Measurements from ENCODE around the gene KRTAP12-1.

Gene KRTAP12-1

DNA sequence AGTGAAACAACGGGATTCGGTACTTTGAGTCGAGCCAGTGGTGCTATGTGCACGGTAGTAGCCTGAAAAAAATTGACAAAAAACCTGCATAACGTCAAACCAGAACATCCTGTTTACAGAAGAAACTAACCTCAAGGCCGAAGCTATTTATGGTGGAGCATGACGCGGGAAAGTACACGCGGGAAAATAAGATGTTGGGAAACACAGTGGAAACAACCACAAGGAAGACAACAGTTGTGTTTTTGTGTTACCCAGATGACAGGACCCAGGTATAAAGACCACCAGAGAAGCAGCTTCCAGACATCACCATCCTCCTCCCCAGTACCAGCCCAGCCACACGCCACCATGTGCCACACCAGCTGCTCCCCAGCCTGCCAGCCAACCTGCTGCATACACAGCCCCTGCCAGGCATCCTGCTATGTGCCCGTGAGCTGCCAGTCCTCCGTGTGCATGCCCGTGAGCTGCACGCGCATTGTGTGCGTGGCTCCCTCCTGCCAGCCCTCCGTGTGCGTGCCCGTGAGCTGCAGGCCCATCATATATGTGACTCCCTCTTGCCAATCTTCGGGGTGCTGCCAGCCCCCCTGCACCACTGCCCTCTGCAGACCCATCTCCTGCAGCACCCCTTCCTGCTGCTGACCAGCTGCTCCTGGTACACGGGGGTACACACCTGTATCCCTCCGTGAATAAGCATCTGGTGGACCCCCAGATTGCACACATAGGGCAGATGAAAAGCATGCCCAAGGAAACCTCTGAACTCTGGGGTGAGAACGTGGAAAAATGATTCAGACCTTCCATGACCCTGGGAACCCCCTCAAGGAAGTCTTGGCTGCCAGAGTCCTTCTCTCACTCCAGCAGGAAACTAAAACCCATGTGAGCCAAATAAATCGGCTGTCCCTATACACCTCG lies 24.1 kb downstream of the KRTAP12-1 start, which contains the start of gene KRTAP12-3:
TSS of gene KRTAP12-3 (plus strand) at position 298 of the 906 bp plus-strand sequence. CDS start at position 346, 48 bp downstream.
- no peaks in the 10 kb centered on the region for H4K20me1 ChIP-seq (ENCODE audit: insufficient read depth, low read length)
- 0 out of 2 replicates have a peak, but pooled peaks cover 2% of the 10 kb centered on the region for H3K9me3 ChIP-seq (ENCODE audit: low read length)
- H3K79me2 ChIP-seq (ENCODE audit: insufficient read depth, low read length), result no peaks in the 10 kb centered on the region
- H3K27me3 ChIP-seq (ENCODE audit: insufficient read depth, low read length), result peaks cover 12% of the 10 kb centered on the region; the same call in 1 of the 2 replicates
- H3K4me2 ChIP-seq (ENCODE audit: low read length), result no peak within 1 kb of the TSS
- H3K36me3 ChIP-seq (ENCODE audit: insufficient read depth, low read length), result no peaks in the 10 kb centered on the region; the same call in 1 of the 2 replicates
- no peaks in the 10 kb centered on the region for H3F3A ChIP-seq (ENCODE audit: insufficient read depth, low read length)
- TF ChIP-seq EZH2 (IDR thresholded peaks at IDR 0.05; ENCODE audit: borderline replicate concordance, low read length), result no peak
- TF ChIP-seq, protein P1, sequence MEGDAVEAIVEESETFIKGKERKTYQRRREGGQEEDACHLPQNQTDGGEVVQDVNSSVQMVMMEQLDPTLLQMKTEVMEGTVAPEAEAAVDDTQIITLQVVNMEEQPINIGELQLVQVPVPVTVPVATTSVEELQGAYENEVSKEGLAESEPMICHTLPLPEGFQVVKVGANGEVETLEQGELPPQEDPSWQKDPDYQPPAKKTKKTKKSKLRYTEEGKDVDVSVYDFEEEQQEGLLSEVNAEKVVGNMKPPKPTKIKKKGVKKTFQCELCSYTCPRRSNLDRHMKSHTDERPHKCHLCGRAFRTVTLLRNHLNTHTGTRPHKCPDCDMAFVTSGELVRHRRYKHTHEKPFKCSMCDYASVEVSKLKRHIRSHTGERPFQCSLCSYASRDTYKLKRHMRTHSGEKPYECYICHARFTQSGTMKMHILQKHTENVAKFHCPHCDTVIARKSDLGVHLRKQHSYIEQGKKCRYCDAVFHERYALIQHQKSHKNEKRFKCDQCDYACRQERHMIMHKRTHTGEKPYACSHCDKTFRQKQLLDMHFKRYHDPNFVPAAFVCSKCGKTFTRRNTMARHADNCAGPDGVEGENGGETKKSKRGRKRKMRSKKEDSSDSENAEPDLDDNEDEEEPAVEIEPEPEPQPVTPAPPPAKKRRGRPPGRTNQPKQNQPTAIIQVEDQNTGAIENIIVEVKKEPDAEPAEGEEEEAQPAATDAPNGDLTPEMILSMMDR (IDR thresholded peaks at IDR 0.05; ENCODE audit: low read length), result no peak
- H3K9ac ChIP-seq (ENCODE audit: low read length), result no peak within 1 kb of the TSS
- H3K27ac ChIP-seq (ENCODE audit: low read depth, low read length, poor library complexity, severe bottlenecking), result no peak within 1 kb of the TSS
- H3K4me1 ChIP-seq (ENCODE audit: insufficient read depth, low read length, severe bottlenecking), result no peaks in the 10 kb centered on the region
- H2AFZ ChIP-seq (ENCODE audit: low read length), result no peak within 1 kb of the TSS
- no peaks in the 10 kb centered on the region for H3K9me2 ChIP-seq (ENCODE audit: low read depth, low read length)
- H3K4me3 ChIP-seq (ENCODE audit: low read depth, low read length, poor library complexity, severe bottlenecking), result no peak within 1 kb of the TSS

DNA sequence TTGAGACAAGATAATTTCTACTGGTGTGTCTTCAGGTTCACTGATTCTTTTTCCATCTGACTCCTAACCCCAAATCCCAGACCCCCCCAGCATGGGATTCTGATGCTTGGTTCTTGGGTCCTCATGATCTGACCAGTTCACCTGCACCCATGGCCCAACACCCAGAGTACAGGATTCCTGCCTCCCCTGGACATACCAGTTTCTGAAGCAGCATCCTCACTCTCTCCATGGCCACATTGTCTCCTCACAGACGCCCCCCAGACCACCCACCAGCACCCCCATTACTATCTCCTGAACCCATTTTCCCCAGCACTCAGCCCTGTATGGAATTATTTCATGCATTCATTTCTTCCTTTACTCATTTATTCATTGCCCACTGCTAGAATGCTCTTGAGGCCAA lies 25.1 kb downstream of the KRTAP12-1 start:
- H3K9me2 ChIP-seq (ENCODE audit: low read depth, low read length), result no peaks in the 10 kb centered on the region
- H3F3A ChIP-seq (ENCODE audit: insufficient read depth, low read length), result no peaks in the 10 kb centered on the region
- no peaks in the 10 kb centered on the region for H3K4me1 ChIP-seq (ENCODE audit: insufficient read depth, low read length, severe bottlenecking)
- TF ChIP-seq EZH2 (IDR thresholded peaks at IDR 0.05; ENCODE audit: borderline replicate concordance, low read length), result no peak
- TF ChIP-seq, protein P1 (IDR thresholded peaks at IDR 0.05; ENCODE audit: low read length), result no peak
- no peaks in the 10 kb centered on the region for H3K79me2 ChIP-seq (ENCODE audit: insufficient read depth, low read length)
- no peak overlapping the region for H2AFZ ChIP-seq (ENCODE audit: low read length)
- no peak overlapping the region for H3K4me2 ChIP-seq (ENCODE audit: low read length)
- 0 out of 2 replicates have a peak, but pooled peaks cover 2% of the 10 kb centered on the region for H3K9me3 ChIP-seq (ENCODE audit: low read length)
- H3K27ac ChIP-seq (ENCODE audit: low read depth, low read length, poor library complexity, severe bottlenecking), result no peak overlapping the region
- peaks cover 12% of the 10 kb centered on the region; the same call in 1 of the 2 replicates for H3K27me3 ChIP-seq (ENCODE audit: insufficient read depth, low read length)
- no peaks in the 10 kb centered on the region for H4K20me1 ChIP-seq (ENCODE audit: insufficient read depth, low read length)
- H3K9ac ChIP-seq (ENCODE audit: low read length), result no peak overlapping the region
- H3K36me3 ChIP-seq (ENCODE audit: insufficient read depth, low read length), result no peaks in the 10 kb centered on the region; the same call in 1 of the 2 replicates
- no peak overlapping the region for H3K4me3 ChIP-seq (ENCODE audit: low read depth, low read length, poor library complexity, severe bottlenecking)

DNA sequence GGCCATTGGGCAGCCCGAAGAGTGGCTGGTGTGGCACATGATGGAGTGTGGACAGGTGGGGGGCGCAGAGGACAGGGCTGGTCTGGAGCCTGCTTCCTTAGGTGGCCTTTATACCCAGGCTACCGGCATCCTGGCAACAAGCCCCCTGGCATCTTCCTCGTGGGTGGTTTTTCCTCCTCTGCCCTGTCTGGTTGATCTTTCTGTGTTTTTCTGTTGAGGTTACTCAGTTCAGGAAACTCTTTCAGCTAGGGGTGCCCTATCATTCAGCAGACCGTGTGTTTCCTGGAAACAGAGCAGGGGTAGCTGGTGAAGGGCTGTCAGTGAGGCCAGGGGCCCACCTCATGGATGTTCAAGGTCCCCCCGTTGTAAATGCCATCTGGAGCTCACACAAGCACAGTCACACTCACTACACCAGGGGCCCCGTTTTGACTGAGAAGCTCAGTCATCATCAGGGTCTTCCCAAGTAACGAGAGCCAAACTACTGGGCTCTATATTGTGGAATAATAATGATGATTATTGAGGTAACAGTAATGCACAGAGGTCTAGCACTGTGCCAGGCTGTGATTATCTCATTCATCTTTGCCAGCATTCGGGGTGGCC lies 27.3 kb downstream of the KRTAP12-1 start, which contains the start of gene KRTAP12-4:
TSS of gene KRTAP12-4 (minus strand) at position 84 of the 600 bp plus-strand sequence. CDS start at position 39, 45 bp downstream.
- Histone ChIP-seq H3K27me3 (ENCODE audit: insufficient read depth, low read length) (peaks cover 12% of the 10 kb centered on the region; the same call in 1 of the 2 replicates), H3K4me1 (ENCODE audit: insufficient read depth, low read length, severe bottlenecking) (no peaks in the 10 kb centered on the region), H2AFZ (ENCODE audit: low read length) (no peak within 1 kb of the TSS), H3K9ac (ENCODE audit: low read length) (no peak within 1 kb of the TSS), H3K9me2 (ENCODE audit: low read depth, low read length) (no peaks in the 10 kb centered on the region), H3K4me2 (ENCODE audit: low read length) (no peak within 1 kb of the TSS), H3K36me3 (ENCODE audit: insufficient read depth, low read length) (no peaks in the 10 kb centered on the region; the same call in 1 of the 2 replicates), H3K4me3 (ENCODE audit: low read depth, low read length, poor library complexity, severe bottlenecking) (no peak within 1 kb of the TSS), H3K9me3 (ENCODE audit: low read length) (0 out of 2 replicates have a peak, but pooled peaks cover 2% of the 10 kb centered on the region), H4K20me1 (ENCODE audit: insufficient read depth, low read length) (no peaks in the 10 kb centered on the region), H3K27ac (ENCODE audit: low read depth, low read length, poor library complexity, severe bottlenecking) (no peak within 1 kb of the TSS), H3F3A (ENCODE audit: insufficient read depth, low read length) (no peaks in the 10 kb centered on the region), H3K79me2 (ENCODE audit: insufficient read depth, low read length) (no peaks in the 10 kb centered on the region)
- TF ChIP-seq EZH2 (IDR thresholded peaks at IDR 0.05; ENCODE audit: borderline replicate concordance, low read length), result no peak
- TF ChIP-seq, protein P1 (IDR thresholded peaks at IDR 0.05; ENCODE audit: low read length), result no peak

All from OCI-LY1 (cell line).